A673 (cell line): ENCODE results near the gene WASF2. TPM values are rescaled to one million over a fixed set of nuclear protein-coding genes. Genes with fewer than 3 reads are reported as not detected.

Experiments used
- BruUV-seq: library from RNA; stranded (reverse); fragments of 400-500 nt; replicated peaks from 2 replicates; lab custom pipeline; 2021; lab: Mats Ljungman, UMichigan
- CTCF ChIA-PET: fragments of 300-600 bp; sonication (Branson Sonifier 250); formaldehyde crosslinking; loops from one replicate; lab custom pipeline; 2022; ENCODE audit warnings: antibody characterized with exemption; lab: Charles Lee
- POLR2A ChIA-PET: fragments of 300-600 bp; sonication (Branson Sonifier 250); formaldehyde crosslinking; loops from one replicate; lab custom pipeline; 2022; ENCODE audit warnings: antibody characterized with exemption; ENCODE audit not compliant: low non-redundant PET; lab: Charles Lee
- DNase-seq: peaks from one replicate; pipeline ENCODE4 v3.0.0-alpha.2; 2015; ENCODE audit warnings: low spot score
- H3K27ac ChIP-seq: fragments of 200-600 bp; sonication (generic); 2 replicates; pipeline ENCODE4 v1.5.1; 2016; ENCODE audit warnings: mixed run types, low read depth, mild to moderate bottlenecking, mixed read lengths, antibody characterized with exemption, low read length; ENCODE audit not compliant: poor library complexity, severe bottlenecking
- H3K27me3 ChIP-seq: fragments of 200-600 bp; sonication (generic); replicated peaks from 2 replicates; pipeline ENCODE4 v1.6.1; 2017; ENCODE audit warnings: mixed run types, low read depth, mild to moderate bottlenecking, mixed read lengths, antibody characterized with exemption, low read length; ENCODE audit not compliant: insufficient read depth, poor library complexity
- H3K36me3 ChIP-seq: fragments of 200-600 bp; sonication (generic); 2 replicates; pipeline ENCODE4 v1.6.1; 2016; ENCODE audit warnings: mixed run types, mild to moderate bottlenecking, mixed read lengths, antibody characterized with exemption, low read length; ENCODE audit not compliant: insufficient read depth, poor library complexity, severe bottlenecking
- H3K4me1 ChIP-seq: fragments of 200-600 bp; sonication (generic); 2 replicates; pipeline ENCODE4 v1.6.1; 2017; ENCODE audit warnings: mixed run types, mild to moderate bottlenecking, mixed read lengths, antibody characterized with exemption, low read length; ENCODE audit not compliant: insufficient read depth, poor library complexity, severe bottlenecking
- H3K4me3 ChIP-seq: fragments of 200-600 bp; sonication (generic); 2 replicates; pipeline ENCODE4 v1.5.1; 2016; ENCODE audit warnings: low read depth, mixed run types, mild to moderate bottlenecking, mixed read lengths, low read length; ENCODE audit not compliant: poor library complexity, severe bottlenecking
- H3K9me3 ChIP-seq: fragments of 200-600 bp; sonication (generic); 2 replicates; pipeline ENCODE4 v1.6.1; 2016; ENCODE audit warnings: mixed run types, low read depth, mild to moderate bottlenecking, mixed read lengths, antibody characterized with exemption, low read length; ENCODE audit not compliant: poor library complexity, severe bottlenecking
- CTCF ChIP-seq: fragments of 300-800, 200-600 bp; sonication (generic); conservative IDR thresholded peaks from 2 replicates; pipeline ENCODE4 v1.5.1; 2017; ENCODE audit warnings: low read depth, mild to moderate bottlenecking, antibody characterized with exemption, low read length, moderate library complexity, mixed read lengths
- EZH2 ChIP-seq: fragments of 200-600 bp; sonication (generic); IDR thresholded peaks from 2 replicates; pipeline ENCODE4 v1.6.1; 2017; ENCODE audit warnings: borderline replicate concordance, low read depth, mild to moderate bottlenecking, mixed read lengths, antibody characterized with exemption, low read length; ENCODE audit not compliant: poor library complexity, severe bottlenecking
- intact Hi-C: fragments of 100-400 bp; cut with micrococcal nuclease; formaldehyde crosslinking; loops from one replicate; pipeline ENCODE4 v1.10.0; 2022; ENCODE audit not compliant: unreplicated experiment
- total RNA-seq: library from RNA; stranded (reverse); gene quantifications from 2 replicates; pipeline ENCODE4 v1.2.3, GENCODE V29; 2021

Gene WASF2
- total RNA-seq, 1 experiment from 2014 or later, result 133 TPM

GRCh38 chr1:27528818-27529703, 39.1 kb upstream of the WASF2 start:
- no TSS peak for BruUV-seq
- CTCF ChIA-PET, result no interaction called here
- Histone ChIP-seq H3K4me3 (no peak overlapping the region), H3K27ac (no peak overlapping the region), H3K9me3 (no peaks in the 10 kb centered on the region), H3K27me3 (no peaks in the 10 kb centered on the region), H3K36me3 (no peaks in the 10 kb centered on the region), H3K4me1 (peaks cover 48% of the 10 kb centered on the region)
- no peak for TF ChIP-seq CTCF
- TF ChIP-seq EZH2, result no peak
- no peak for DNase-seq
- POLR2A ChIA-PET, result no interaction called here
- intact Hi-C loops, result no loop called here

- no peak for DNase-seq
- peaks cover 58% of the 10 kb centered on the region for H3K4me1 ChIP-seq
- POLR2A ChIA-PET, result interaction anchor here (0.6 kb wide), 1 partner anchor 1028 kb away, joined by 3 read pairs; no protein-coding TSS in a partner anchor
- H3K36me3 ChIP-seq, result no peaks in the 10 kb centered on the region
- peak overlapping the region; percentile 25 for H3K4me3 ChIP-seq
- no peak for TF ChIP-seq CTCF
- TF ChIP-seq EZH2, result no peak
- CTCF ChIA-PET, result no interaction called here
- H3K9me3 ChIP-seq, result no peaks in the 10 kb centered on the region
- intact Hi-C loops, result no loop called here
- BruUV-seq, result no TSS peak
- no peaks in the 10 kb centered on the region for H3K27me3 ChIP-seq
- H3K27ac ChIP-seq, result no peak overlapping the region
These were observed 38.2 kb upstream of the WASF2 start for GRCh38 chr1:27527890-27528817.

- H3K4me3 ChIP-seq, result peak overlapping the region; percentile 25
- peak overlapping the region; percentile 68 for H3K27ac ChIP-seq
- H3K36me3 ChIP-seq, result no peaks in the 10 kb centered on the region
- CTCF ChIA-PET, result no interaction called here
- intact Hi-C loops, result no loop called here
- H3K9me3 ChIP-seq, result no peaks in the 10 kb centered on the region
- TF ChIP-seq EZH2, result no peak
- TF ChIP-seq CTCF, result no peak
- H3K27me3 ChIP-seq, result no peaks in the 10 kb centered on the region
- no peak for DNase-seq
- peaks cover 66% of the 10 kb centered on the region for H3K4me1 ChIP-seq
- POLR2A ChIA-PET, result no interaction called here
- BruUV-seq, result no TSS peak
These were observed 37.4 kb upstream of the WASF2 start for GRCh38 chr1:27527223-27527889.
